OCI-LY7 (cell line): ENCODE results near the gene DENND4B.

Experiments used
- EZH2phosphoT487 ChIP-seq: fragments of 200-600 bp; sonication (generic); IDR thresholded peaks from 2 replicates; pipeline ENCODE4 v1.6.1; 2018; ENCODE audit warnings: low read depth, borderline replicate concordance, mild to moderate bottlenecking, mixed run types, antibody characterized with exemption, low read length, moderate library complexity, mixed read lengths
- TF ChIP-seq, protein P1 (sequence below): fragments of 200-600 bp; sonication (generic); conservative IDR thresholded peaks from 2 replicates; pipeline ENCODE4 v1.5.1; 2014; ENCODE audit warnings: mild to moderate bottlenecking, antibody characterized with exemption, low read length, moderate library complexity, mixed read lengths

DNA sequence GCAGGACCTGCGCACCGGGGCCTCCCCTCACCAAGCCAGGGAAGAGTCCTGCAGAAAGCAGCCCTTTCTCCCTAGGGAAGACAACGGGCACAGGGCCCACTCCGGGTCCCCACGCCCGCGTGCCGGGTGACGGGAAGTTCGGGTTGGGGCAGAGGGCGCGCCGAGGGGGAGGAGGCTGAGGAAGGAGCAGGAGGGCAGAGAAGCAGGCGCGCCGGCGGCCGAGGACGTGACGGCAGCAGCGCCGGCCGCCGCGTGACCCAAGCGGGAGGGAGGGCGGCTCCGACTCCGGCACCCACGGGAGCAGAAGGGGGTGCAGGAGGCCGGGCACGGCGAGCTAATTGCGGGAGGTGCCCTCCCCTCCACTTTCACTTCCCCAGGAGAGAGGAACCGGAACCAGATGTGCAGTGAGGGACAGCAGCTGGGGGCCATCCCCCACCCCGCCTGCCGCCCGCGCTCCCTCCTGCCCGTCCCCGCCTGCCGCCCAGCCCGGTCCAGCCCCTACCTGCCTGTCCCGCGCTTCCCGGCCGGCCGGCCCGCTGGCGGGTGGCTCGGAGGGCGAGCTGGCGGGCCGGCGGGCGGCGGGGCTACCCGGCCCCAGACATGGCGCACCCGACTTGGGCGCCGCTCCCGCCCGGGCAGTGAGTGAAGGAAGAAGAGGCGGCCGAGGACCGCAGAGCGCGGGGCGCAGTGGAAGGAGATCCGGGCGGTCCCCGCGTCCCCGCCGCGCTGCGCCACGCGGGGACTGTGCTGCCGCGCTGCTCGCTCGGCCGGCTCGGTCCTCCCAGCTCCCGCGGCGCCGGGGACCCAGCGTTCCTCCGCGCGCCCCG lies 510 bp downstream of the DENND4B start:
- TF ChIP-seq, protein P1, sequence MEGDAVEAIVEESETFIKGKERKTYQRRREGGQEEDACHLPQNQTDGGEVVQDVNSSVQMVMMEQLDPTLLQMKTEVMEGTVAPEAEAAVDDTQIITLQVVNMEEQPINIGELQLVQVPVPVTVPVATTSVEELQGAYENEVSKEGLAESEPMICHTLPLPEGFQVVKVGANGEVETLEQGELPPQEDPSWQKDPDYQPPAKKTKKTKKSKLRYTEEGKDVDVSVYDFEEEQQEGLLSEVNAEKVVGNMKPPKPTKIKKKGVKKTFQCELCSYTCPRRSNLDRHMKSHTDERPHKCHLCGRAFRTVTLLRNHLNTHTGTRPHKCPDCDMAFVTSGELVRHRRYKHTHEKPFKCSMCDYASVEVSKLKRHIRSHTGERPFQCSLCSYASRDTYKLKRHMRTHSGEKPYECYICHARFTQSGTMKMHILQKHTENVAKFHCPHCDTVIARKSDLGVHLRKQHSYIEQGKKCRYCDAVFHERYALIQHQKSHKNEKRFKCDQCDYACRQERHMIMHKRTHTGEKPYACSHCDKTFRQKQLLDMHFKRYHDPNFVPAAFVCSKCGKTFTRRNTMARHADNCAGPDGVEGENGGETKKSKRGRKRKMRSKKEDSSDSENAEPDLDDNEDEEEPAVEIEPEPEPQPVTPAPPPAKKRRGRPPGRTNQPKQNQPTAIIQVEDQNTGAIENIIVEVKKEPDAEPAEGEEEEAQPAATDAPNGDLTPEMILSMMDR: no peak
- no peak for TF ChIP-seq EZH2phosphoT487
